Activated naive CD8-positive, alpha-beta T cell (primary cell): ENCODE results near the gene MKNK1.

Experiments
- H3K27ac Mint-ChIP-seq: one replicate; pipeline ENCODE4 v1.8.0; 2021; ENCODE audit warnings: mixed read lengths
- H3K27me3 Mint-ChIP-seq: one replicate; pipeline ENCODE4 v1.8.0; 2021; ENCODE audit warnings: mixed read lengths
- H3K36me3 Mint-ChIP-seq: one replicate; pipeline ENCODE4 v1.8.0; 2021; ENCODE audit warnings: mixed read lengths
- H3K4me1 Mint-ChIP-seq: one replicate; pipeline ENCODE4 v1.8.0; 2021; ENCODE audit warnings: low read depth, mixed read lengths
- H3K4me3 Mint-ChIP-seq: one replicate; pipeline ENCODE4 v1.8.0; 2021; ENCODE audit warnings: mild to moderate bottlenecking, mixed read lengths
- H3K9me3 Mint-ChIP-seq: one replicate; pipeline ENCODE4 v1.8.0; 2021; ENCODE audit warnings: low read depth, mixed read lengths

MKNK1 gene

GRCh38 chr1:46635205-46635604, 31.1 kb upstream of the MKNK1 start:
- no peak overlapping the region for H3K4me3 Mint-ChIP-seq
- H3K4me1 Mint-ChIP-seq = no peaks in the 10 kb centered on the region
- no peaks in the 10 kb centered on the region for H3K9me3 Mint-ChIP-seq
- H3K36me3 Mint-ChIP-seq = peaks cover 8% of the 10 kb centered on the region
- H3K27me3 Mint-ChIP-seq = no peaks in the 10 kb centered on the region
- no peak overlapping the region for H3K27ac Mint-ChIP-seq

GRCh38 chr1:46630719-46631118, 26.7 kb upstream of the MKNK1 start:
- no peak overlapping the region for H3K4me3 Mint-ChIP-seq
- no peaks in the 10 kb centered on the region for H3K9me3 Mint-ChIP-seq
- H3K27me3 Mint-ChIP-seq = no peaks in the 10 kb centered on the region
- no peak overlapping the region for H3K27ac Mint-ChIP-seq
- H3K36me3 Mint-ChIP-seq = peaks cover 4% of the 10 kb centered on the region
- H3K4me1 Mint-ChIP-seq = no peaks in the 10 kb centered on the region

- Mint-ChIP-seq H3K9me3 (no peaks in the 10 kb centered on the region), H3K36me3 (no peaks in the 10 kb centered on the region), H3K27me3 (no peaks in the 10 kb centered on the region), H3K4me1 (peaks cover 1% of the 10 kb centered on the region), H3K27ac (no peak overlapping the region), H3K4me3 (no peak overlapping the region)
Measured at GRCh38 chr1:46623743-46624644, 19.9 kb upstream of the MKNK1 start.

GRCh38 chr1:46622344-46622743, 18.3 kb upstream of the MKNK1 start:
- Mint-ChIP-seq H3K9me3 (no peaks in the 10 kb centered on the region), H3K36me3 (no peaks in the 10 kb centered on the region), H3K4me3 (no peak overlapping the region), H3K27me3 (no peaks in the 10 kb centered on the region), H3K4me1 (peaks cover 5% of the 10 kb centered on the region), H3K27ac (no peak overlapping the region)

- Mint-ChIP-seq H3K4me3 (no peak overlapping the region), H3K36me3 (no peaks in the 10 kb centered on the region), H3K4me1 (peaks cover 10% of the 10 kb centered on the region), H3K27me3 (no peaks in the 10 kb centered on the region), H3K9me3 (no peaks in the 10 kb centered on the region), H3K27ac (no peak overlapping the region)
Measured at GRCh38 chr1:46621930-46622329, 17.9 kb upstream of the MKNK1 start.

- H3K27ac Mint-ChIP-seq = no peak overlapping the region
Measured at GRCh38 chr1:46619656-46620258, 15.7 kb upstream of the MKNK1 start.

GRCh38 chr1:46618754-46619415, 14.8 kb upstream of the MKNK1 start:
- Mint-ChIP-seq H3K4me1 (peaks cover 32% of the 10 kb centered on the region), H3K27ac (peak overlapping the region; percentile 42), H3K27me3 (no peaks in the 10 kb centered on the region), H3K4me3 (no peak overlapping the region), H3K36me3 (no peaks in the 10 kb centered on the region), H3K9me3 (no peaks in the 10 kb centered on the region)

More at GRCh38 chr1:46619656-46620258, 15.7 kb upstream of the MKNK1 start:
- Mint-ChIP-seq H3K4me1 (peaks cover 26% of the 10 kb centered on the region), H3K27me3 (no peaks in the 10 kb centered on the region), H3K36me3 (no peaks in the 10 kb centered on the region), H3K9me3 (no peaks in the 10 kb centered on the region), H3K4me3 (no peak overlapping the region)

GRCh38 chr1:46617833-46618232, 13.8 kb upstream of the MKNK1 start:
- peaks cover 39% of the 10 kb centered on the region for H3K4me1 Mint-ChIP-seq

GRCh38 chr1:46617108-46617800, 13.2 kb upstream of the MKNK1 start:
- Mint-ChIP-seq H3K9me3 (no peaks in the 10 kb centered on the region), H3K4me3 (peak overlapping the region; percentile 90), H3K27me3 (no peaks in the 10 kb centered on the region), H3K27ac (peak overlapping the region; percentile 91), H3K36me3 (no peaks in the 10 kb centered on the region), H3K4me1 (peaks cover 43% of the 10 kb centered on the region)

More at GRCh38 chr1:46617833-46618232, 13.8 kb upstream of the MKNK1 start:
- no peaks in the 10 kb centered on the region for H3K27me3 Mint-ChIP-seq
- peak overlapping the region; percentile 90 for H3K4me3 Mint-ChIP-seq
- no peaks in the 10 kb centered on the region for H3K9me3 Mint-ChIP-seq
- no peaks in the 10 kb centered on the region for H3K36me3 Mint-ChIP-seq
- H3K27ac Mint-ChIP-seq = peak overlapping the region; percentile 91

GRCh38 chr1:46616277-46617107, 12.4 kb upstream of the MKNK1 start, which contains the start of gene MOB3C:
Gene MOB3C (minus strand): TSS chr1:46616811. CDS start chr1:46613321, 3,490 bp downstream.
- no peaks in the 10 kb centered on the region for H3K9me3 Mint-ChIP-seq
- H3K4me3 Mint-ChIP-seq = peak within 1 kb of the TSS; percentile 90
- H3K36me3 Mint-ChIP-seq = no peaks in the 10 kb centered on the region
- H3K27me3 Mint-ChIP-seq = no peaks in the 10 kb centered on the region
- H3K27ac Mint-ChIP-seq = peak within 1 kb of the TSS; percentile 91
- peaks cover 46% of the 10 kb centered on the region for H3K4me1 Mint-ChIP-seq

GRCh38 chr1:46615735-46616134, 11.7 kb upstream of the MKNK1 start:
- Mint-ChIP-seq H3K9me3 (no peaks in the 10 kb centered on the region), H3K27ac (peak overlapping the region; percentile 90), H3K4me3 (peak overlapping the region; percentile 90), H3K27me3 (no peaks in the 10 kb centered on the region), H3K4me1 (peaks cover 53% of the 10 kb centered on the region), H3K36me3 (no peaks in the 10 kb centered on the region)

- no peaks in the 10 kb centered on the region for H3K27me3 Mint-ChIP-seq
- peak overlapping the region; percentile 90 for H3K4me3 Mint-ChIP-seq
- peaks cover 55% of the 10 kb centered on the region for H3K4me1 Mint-ChIP-seq
- no peaks in the 10 kb centered on the region for H3K9me3 Mint-ChIP-seq
- H3K36me3 Mint-ChIP-seq = no peaks in the 10 kb centered on the region
- H3K27ac Mint-ChIP-seq = no peak overlapping the region
Measured at GRCh38 chr1:46615088-46615487, 11.0 kb upstream of the MKNK1 start.

- H3K4me1 Mint-ChIP-seq = peaks cover 57% of the 10 kb centered on the region
- no peaks in the 10 kb centered on the region for H3K9me3 Mint-ChIP-seq
- H3K4me3 Mint-ChIP-seq = no peak overlapping the region
- peak overlapping the region; percentile 22 for H3K27ac Mint-ChIP-seq
- peaks cover 3% of the 10 kb centered on the region for H3K36me3 Mint-ChIP-seq
- no peaks in the 10 kb centered on the region for H3K27me3 Mint-ChIP-seq
Measured at GRCh38 chr1:46614604-46614984, 10.5 kb upstream of the MKNK1 start.
